Measurements from ENCODE around the gene CCZ1.
"Not testable (repeated sequence)": the region's sequence is repeated elsewhere in the genome, so short reads cannot be mapped to it uniquely, and the experiment has no call there.

DNA sequence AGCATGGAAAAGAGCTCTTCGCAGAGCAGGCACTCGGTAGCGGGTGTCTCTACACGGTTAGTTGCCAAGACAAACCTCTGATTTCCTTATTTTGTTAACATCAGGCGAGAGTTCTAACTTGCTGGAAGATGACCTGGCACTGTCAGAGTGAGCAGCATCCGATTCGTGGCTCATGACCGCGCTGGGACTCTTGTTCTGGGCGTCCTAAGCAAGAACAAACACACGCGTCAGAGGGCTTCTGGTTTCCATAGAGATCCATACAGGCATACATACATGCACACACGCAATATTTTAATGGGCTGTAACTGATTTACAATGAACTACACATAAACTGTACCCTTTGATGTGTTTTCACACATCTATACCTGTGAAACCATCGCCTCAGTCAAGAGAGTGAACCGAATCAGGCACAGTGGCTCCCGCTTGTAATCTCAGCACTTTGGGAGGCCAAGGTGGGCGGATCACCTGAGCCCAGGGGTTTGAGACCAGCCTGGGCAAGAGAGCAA, 36.5 kb downstream of the CCZ1 start:
- TF ChIP-seq ARNTL (CRISPR knock-in tag; IDR thresholded peaks at IDR 0.05; ENCODE audit: borderline replicate concordance, low read depth); PATZ1 (CRISPR knock-in tag; IDR thresholded peaks at IDR 0.05; ENCODE audit: borderline replicate concordance); ZFP3 (CRISPR knock-in tag; IDR thresholded peaks at IDR 0.05); ZNF565 (CRISPR knock-in tag; conservative IDR thresholded peaks at IDR 0.05; ENCODE audit: low read depth); ZFP30 (CRISPR knock-in tag; IDR thresholded peaks at IDR 0.05): not testable (repeated sequence)
- TF ChIP-seq, protein P1, sequence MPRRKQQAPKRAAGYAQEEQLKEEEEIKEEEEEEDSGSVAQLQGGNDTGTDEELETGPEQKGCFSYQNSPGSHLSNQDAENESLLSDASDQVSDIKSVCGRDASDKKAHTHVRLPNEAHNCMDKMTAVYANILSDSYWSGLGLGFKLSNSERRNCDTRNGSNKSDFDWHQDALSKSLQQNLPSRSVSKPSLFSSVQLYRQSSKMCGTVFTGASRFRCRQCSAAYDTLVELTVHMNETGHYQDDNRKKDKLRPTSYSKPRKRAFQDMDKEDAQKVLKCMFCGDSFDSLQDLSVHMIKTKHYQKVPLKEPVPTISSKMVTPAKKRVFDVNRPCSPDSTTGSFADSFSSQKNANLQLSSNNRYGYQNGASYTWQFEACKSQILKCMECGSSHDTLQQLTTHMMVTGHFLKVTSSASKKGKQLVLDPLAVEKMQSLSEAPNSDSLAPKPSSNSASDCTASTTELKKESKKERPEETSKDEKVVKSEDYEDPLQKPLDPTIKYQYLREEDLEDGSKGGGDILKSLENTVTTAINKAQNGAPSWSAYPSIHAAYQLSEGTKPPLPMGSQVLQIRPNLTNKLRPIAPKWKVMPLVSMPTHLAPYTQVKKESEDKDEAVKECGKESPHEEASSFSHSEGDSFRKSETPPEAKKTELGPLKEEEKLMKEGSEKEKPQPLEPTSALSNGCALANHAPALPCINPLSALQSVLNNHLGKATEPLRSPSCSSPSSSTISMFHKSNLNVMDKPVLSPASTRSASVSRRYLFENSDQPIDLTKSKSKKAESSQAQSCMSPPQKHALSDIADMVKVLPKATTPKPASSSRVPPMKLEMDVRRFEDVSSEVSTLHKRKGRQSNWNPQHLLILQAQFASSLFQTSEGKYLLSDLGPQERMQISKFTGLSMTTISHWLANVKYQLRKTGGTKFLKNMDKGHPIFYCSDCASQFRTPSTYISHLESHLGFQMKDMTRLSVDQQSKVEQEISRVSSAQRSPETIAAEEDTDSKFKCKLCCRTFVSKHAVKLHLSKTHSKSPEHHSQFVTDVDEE (CRISPR knock-in tag; IDR thresholded peaks at IDR 0.05): not testable (repeated sequence)
- TF ChIP-seq, protein P2, sequence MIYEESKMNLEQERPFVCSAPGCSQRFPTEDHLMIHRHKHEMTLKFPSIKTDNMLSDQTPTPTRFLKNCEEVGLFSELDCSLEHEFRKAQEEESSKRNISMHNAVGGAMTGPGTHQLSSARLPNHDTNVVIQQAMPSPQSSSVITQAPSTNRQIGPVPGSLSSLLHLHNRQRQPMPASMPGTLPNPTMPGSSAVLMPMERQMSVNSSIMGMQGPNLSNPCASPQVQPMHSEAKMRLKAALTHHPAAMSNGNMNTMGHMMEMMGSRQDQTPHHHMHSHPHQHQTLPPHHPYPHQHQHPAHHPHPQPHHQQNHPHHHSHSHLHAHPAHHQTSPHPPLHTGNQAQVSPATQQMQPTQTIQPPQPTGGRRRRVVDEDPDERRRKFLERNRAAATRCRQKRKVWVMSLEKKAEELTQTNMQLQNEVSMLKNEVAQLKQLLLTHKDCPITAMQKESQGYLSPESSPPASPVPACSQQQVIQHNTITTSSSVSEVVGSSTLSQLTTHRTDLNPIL (CRISPR knock-in tag; IDR thresholded peaks at IDR 0.05; ENCODE audit: low read depth): not testable (repeated sequence)
